HuH-7 (cell line): ENCODE measurements around the gene KCNJ11.

ENCODE experiments used
- DNase-seq: peaks from one replicate; pipeline ENCODE4 v3.0.0; 2011; ENCODE audit warnings: low spot score

The KCNJ11 gene

DNA sequence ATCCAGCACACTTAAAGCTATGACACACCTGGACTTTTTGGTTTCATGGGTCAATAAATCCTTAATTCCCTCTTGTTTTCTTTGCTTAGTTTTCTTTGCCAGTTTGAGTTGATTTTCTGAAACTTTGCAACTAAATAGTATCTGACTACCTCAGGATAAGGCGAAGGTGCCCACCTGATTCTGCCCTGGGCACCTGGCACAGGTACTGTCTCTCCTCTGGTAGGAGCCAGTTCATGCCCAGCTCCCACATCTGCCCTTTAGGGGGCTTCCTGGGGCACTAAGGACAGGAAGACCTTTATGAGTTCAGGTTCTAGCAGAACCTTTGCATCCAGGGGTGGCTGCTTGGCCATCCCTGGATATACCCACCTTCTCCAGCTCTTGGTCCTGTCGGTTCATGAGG, 19.6 kb upstream of the KCNJ11 start:
- no peak for DNase-seq

GRCh38 chr11:17407575-17407974, 19.1 kb upstream of the KCNJ11 start:
- no peak for DNase-seq

GRCh38 chr11:17406818-17407149, 18.3 kb upstream of the KCNJ11 start:
- DNase-seq, result no peak

- DNase-seq, result no peak
Measured at GRCh38 chr11:17406082-17406817, 17.8 kb upstream of the KCNJ11 start.

- DNase-seq, result peak; percentile 37
Measured at GRCh38 chr11:17405232-17406005, 17.0 kb upstream of the KCNJ11 start.

DNA sequence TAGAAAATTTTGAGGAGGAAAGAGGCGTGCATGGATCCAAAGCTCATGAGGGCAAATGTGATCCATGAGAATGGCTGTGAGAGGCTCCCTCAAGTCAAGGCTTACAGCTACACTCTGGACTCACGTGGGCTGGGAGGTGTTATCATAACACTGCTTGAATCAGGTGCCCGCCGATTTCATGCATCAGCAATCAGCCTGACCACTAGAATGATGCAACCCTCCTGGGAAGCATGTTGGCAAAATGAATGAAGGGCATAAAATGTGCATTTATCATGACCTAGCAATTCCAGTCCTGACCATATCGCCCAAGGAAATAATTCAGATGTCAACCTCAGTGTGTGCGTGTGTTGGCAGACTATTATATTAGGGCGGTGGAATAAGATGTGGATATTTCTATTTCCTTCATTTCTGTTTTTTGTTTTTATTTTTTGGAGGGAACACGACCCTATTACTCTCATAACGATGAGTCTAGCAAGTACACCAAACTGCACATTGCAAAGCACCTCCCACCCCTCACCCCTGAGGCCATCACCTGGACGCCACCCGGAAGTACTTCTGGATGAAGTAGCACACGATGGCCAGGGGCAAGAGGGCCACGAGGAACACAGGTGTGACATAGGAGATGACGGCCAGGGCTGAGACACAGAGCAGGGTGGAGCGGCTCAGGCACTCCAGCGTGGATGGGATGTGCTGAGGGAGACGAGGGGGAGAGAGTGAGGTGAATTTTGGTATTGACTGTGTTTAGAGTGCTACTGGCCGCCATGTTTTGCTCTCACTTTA, 15.7 kb upstream of the KCNJ11 start:
- DNase-seq, result no peak

DNA sequence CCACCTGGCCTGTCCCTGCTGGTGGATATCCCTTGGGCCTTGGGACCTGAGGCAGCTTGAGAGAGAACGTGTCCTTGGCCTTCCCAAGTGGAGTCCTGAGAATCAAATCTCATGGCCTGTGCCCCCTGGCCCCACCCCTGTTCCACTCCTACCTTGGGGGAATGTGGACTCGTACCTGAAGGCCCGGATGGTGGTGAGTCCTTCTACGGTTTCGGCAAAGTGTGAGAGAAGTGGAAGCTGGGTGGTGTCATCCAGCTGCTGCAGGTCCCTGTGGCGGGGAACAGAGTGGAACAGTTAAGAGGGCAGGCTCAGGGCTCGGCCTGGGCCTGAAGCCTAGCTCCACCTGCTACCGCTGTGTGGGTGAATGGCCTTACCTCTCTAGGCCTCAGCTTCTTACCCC, 14.0 kb upstream of the KCNJ11 start:
- no peak for DNase-seq

- DNase-seq, result no peak
Measured at GRCh38 chr11:17401841-17402240, 13.4 kb upstream of the KCNJ11 start.

GRCh38 chr11:17401316-17401715, 12.9 kb upstream of the KCNJ11 start:
- DNase-seq, result no peak

GRCh38 chr11:17400048-17400775, 11.8 kb upstream of the KCNJ11 start:
- no peak for DNase-seq

- DNase-seq, result no peak
Measured at GRCh38 chr11:17399236-17399635, 10.8 kb upstream of the KCNJ11 start.

DNA sequence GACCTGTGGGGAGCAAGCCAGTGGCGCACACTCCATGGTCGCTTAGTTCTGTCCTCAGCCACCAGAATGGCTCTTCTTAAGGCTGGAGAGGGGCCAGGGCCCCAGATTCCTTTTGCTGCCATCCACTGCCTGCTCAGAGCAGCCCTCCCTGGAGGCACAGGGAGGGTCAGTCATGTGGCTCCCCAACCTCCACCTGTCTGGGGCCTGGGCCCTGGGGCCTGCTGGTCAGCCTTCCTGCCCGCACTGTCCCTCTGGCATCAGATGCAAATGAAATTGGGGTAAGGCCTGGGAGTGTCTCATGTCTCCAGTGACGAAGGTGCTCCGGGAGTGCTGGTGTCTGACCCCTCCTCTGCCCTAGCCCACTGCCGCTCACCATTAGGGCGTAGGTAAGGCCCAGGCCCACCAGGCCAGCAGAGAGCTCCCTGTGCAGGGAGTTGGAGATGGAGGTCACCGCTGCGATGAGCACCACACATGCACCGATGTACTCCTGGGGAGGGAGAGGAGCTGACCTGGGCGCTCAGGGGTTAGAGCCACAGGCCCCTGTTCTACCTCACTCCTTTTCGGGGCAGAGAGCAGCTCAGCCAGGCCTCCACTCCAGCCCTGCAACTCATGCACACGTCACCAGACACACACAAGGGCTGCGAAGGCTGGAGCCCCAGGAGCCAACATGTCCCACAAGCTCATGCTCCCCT, 9.0 kb upstream of the KCNJ11 start:
- DNase-seq, result no peak

GRCh38 chr11:17396598-17397310, 8.3 kb upstream of the KCNJ11 start:
- DNase-seq, result no peak

DNA sequence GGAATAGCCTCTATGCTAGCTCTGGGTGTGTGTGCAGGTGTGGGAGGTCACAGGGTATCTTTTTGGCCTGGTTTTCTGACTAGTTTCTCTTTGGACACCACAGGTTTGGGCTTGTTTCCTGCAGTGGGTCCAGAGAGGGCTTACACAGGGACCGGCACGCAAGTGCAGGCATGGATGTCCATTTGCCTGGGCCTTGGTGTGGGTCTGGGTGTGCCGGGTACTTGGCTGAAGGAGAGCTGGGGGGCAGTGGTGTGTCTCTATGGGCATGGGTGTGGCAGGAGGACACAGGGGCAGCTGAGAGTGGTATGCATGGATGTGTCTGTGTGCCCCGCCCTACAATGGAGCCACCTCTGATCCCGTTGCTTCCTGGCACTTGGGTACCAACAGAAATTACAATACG, 7.5 kb upstream of the KCNJ11 start:
- DNase-seq, result no peak

DNA sequence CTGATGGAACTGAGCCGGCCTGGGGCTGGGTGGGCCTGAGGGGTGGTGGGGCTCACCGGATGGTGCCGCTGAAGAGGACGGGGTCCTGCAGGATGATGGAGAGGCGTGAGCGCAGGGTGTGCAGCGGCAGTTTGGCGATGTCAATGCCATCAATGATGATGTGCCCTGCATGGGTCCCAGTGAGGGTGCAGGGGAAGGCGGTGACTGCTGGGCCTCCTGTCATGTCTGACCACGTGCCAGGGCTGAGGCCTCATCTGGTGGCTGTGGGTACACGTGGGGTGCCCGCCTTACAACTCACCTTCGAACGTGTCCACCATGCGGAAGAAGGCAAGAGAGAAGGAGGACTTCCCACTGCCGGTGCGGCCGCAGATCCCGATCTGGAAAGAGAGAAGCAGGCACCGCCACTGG, 7.1 kb upstream of the KCNJ11 start:
- DNase-seq, result no peak

DNA sequence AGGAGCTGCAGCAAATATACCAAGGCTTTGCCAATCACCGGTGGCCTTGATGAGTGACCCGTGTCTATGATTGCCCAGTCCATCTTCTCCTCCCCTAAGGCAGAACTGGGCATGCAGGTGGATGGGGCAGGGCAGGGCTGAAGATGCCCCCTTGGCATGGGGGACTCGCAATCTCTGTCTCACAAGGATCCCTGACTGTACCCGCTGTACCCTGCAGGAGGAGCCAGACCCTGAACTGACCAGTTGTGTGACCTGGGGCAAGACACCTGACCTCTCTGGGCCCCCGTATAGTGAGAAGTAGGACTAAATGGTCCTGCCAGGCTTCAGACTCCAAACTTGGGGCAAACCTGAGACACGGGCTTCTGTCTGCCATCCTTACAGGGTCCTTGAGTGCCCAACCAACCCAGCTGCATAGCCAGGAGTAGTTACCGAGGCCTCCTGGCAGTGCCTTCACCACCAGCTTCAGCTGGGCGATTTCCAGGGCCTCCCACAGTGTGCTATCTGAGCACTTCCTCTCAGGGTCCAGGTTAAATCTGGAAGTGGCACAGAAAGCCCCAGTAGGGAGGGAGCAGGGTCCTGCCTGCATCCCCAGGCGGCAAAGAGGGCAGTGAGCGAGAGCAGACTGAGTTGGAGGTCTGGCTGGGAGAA, 6.4 kb upstream of the KCNJ11 start:
- DNase-seq, result no peak

GRCh38 chr11:17393472-17393871, 5.0 kb upstream of the KCNJ11 start:
- DNase-seq, result no peak

- DNase-seq, result no peak
Measured at GRCh38 chr11:17392872-17393271, 4.4 kb upstream of the KCNJ11 start.

- DNase-seq, result no peak
Measured at GRCh38 chr11:17391493-17392355, 3.3 kb upstream of the KCNJ11 start.
